HG02852 (cell line): Measurements from ENCODE around the gene MIF.
"Not testable (repeated sequence)": the region's sequence is repeated elsewhere in the genome, so short reads cannot be mapped to it uniquely, and the experiment has no call there.

ENCODE experiments used
- ATAC-seq: cut with Tn5 transposase; IDR thresholded peaks from one replicate; pipeline ENCODE4 v1.9.1; 2021; ENCODE audit warnings: mild to moderate bottlenecking, moderate library complexity; ENCODE audit not compliant: unreplicated experiment

Gene MIF

DNA sequence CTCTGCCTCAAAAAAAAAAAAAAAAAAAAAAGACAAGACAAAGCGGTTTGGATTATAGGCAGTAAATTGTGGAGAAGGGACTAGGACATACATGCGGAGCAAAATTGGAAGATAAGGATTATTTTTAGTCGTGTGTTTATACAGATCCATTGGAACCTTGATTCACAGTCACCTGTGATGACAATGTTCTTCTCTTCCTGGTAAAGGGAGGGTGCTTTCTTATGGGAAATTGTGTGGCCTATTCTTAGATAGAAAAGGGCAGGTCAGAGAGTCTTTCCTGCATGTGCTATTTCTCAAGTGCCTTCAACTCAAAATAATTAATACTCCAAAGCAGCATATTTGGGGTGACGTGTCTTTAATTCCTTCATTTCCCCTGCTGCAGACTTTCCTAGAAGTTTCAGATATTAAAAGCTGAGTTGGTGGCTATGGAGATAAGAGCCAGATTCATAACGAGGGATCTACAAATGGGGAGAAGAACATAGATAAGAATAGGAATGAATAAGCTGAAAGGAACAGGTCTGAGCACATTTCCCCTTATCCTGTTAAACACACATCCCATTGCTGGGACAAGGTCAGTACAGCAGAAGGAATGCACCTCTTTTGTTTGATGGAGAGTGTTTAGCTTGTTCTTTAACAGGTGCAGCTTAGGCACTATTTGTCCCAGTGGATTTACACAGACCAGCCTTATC is 44.3 kb downstream of the MIF start:
- no peak for ATAC-seq

DNA sequence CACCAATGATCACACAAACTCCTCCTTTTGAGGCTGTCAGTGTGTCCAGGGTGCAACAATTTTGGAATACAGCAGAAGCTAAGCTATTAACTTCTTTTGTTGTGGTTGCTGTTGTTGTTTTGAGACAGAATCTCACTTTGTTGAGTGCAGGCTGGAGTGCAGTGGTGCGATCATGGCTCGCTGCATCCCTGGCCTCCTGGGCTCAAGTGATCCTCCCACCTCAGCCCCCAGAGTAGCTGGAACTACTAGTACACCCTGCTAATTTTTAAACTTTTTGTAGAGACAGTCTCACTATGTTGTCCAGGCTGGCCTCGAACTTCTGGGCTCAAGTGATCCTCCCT is 44.8 kb downstream of the MIF start:
- ATAC-seq = no peak

DNA sequence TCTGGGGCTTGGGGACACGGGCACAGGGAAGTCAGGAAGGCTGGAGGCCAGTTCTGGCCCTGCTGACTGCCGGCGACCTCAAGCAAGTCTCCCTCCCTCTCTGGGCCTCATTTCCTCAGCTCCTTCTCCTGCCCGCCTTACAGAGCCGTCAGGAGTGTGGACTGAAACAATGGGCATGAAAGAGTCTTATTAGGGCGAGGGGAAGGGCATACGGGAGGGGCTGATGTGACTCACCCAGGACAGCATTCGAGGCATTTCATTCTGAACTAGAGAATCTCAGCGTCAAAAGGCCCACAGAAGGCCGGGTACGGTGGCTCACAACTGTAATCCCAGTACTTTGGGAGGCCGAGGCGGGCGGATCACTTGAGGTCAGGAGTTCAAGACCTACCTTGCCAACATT is 46.0 kb downstream of the MIF start:
- not testable (repeated sequence) for ATAC-seq
